Upper lobe of right lung (tissue), 1 donor: ENCODE data around the gene GPR89B. TPM values are rescaled to one million over a fixed set of nuclear protein-coding genes. Genes with fewer than 3 reads are reported as not detected.
"Not testable (repeated sequence)": the region's sequence is repeated elsewhere in the genome, so short reads cannot be mapped to it uniquely, and the experiment has no call there.

ENCODE experiments used
- ATAC-seq: fragments of 200-7000 bp; cut with Tn5 transposase; one replicate; pipeline ENCODE4 v1.9.1; 2020; ENCODE audit warnings: mild to moderate bottlenecking, moderate library complexity
- DNase-seq: peaks from one replicate; pipeline ENCODE4 v3.0.0-alpha.2; 2020
- H3K27ac ChIP-seq: fragments of 200-600 bp; one replicate; pipeline ENCODE4 v1.8.0; 2022
- H3K27me3 ChIP-seq: fragments of 200-600 bp; one replicate; pipeline ENCODE4 v1.8.0; 2022; ENCODE audit warnings: mild to moderate bottlenecking
- H3K36me3 ChIP-seq: fragments of 200-600 bp; one replicate; pipeline ENCODE4 v1.8.0; 2022
- H3K4me1 ChIP-seq: fragments of 200-600 bp; one replicate; pipeline ENCODE4 v1.8.0; 2022
- H3K4me3 ChIP-seq: fragments of 200-600 bp; one replicate; pipeline ENCODE4 v1.8.0; 2022; ENCODE audit warnings: mild to moderate bottlenecking
- H3K9me3 ChIP-seq: fragments of 200-600 bp; one replicate; pipeline ENCODE4 v1.8.0; 2022
- intact Hi-C: fragments of 100-400 bp; cut with DNase I; formaldehyde crosslinking; loops from one replicate; pipeline ENCODE4 v1.11.0; 2022
- total RNA-seq: library from RNA; stranded (reverse); fragmentation: NEBNext Ultra II Directional; extraction: Animal tissue kit (Norgen Biotek cat#: 25700); gene quantifications from one replicate; pipeline ENCODE4 v1.2.1, GENCODE V29; 2021
- donor health status: DM: no; HTN: yes; CAD: no; lungs with severe emphysema.

GPR89B gene
- total RNA-seq, 1 donor from 2014 or later, result 10.0 TPM

- peak; percentile 60 for ATAC-seq
- intact Hi-C loops, H3K27me3 ChIP-seq, H3K4me3 ChIP-seq, H3K36me3 ChIP-seq, DNase-seq, H3K27ac ChIP-seq, H3K4me1 ChIP-seq, H3K9me3 ChIP-seq: not testable (repeated sequence)
Observed at GRCh38 chr1:148032690-148033089, 104.5 kb downstream of the GPR89B start.

- H3K4me3 ChIP-seq, ATAC-seq, H3K9me3 ChIP-seq, H3K4me1 ChIP-seq, H3K27me3 ChIP-seq, H3K36me3 ChIP-seq, intact Hi-C loops, H3K27ac ChIP-seq, DNase-seq: not testable (repeated sequence)
Observed at GRCh38 chr1:148033147-148033546, 104.9 kb downstream of the GPR89B start.

- peak; percentile 23 for ATAC-seq
- H3K4me1 ChIP-seq, H3K9me3 ChIP-seq, H3K27ac ChIP-seq, H3K4me3 ChIP-seq, intact Hi-C loops, DNase-seq, H3K27me3 ChIP-seq, H3K36me3 ChIP-seq: not testable (repeated sequence)
Observed at GRCh38 chr1:148037850-148038461, 109.7 kb downstream of the GPR89B start.

GRCh38 chr1:148038462-148039333 is 110.5 kb downstream of the GPR89B start:
- H3K36me3 ChIP-seq, intact Hi-C loops, H3K9me3 ChIP-seq, H3K4me1 ChIP-seq, H3K27me3 ChIP-seq: not testable (repeated sequence)
- DNase-seq (peak; percentile 72), ATAC-seq (peak; percentile 96)
- Histone ChIP-seq H3K4me3 (peak overlapping the region; percentile 34), H3K27ac (peak overlapping the region; percentile 80)

Other genes with a start within 250 kb of the GPR89B start
- 62.2 TPM for gene GJA5, start 167.8 kb upstream of the GPR89B start, total RNA-seq
- gene GJA8, start 25.6 kb upstream of the GPR89B start, total RNA-seq, result not detected
- 14.9 TPM for gene NBPF11, start 223.9 kb downstream of the GPR89B start, total RNA-seq